GM21576 (cell line): ENCODE data around the gene TMEM38B.
"Not testable (repeated sequence)": the region's sequence is repeated elsewhere in the genome, so short reads cannot be mapped to it uniquely, and the experiment has no call there.

Experiments used
- ATAC-seq: cut with Tn5 transposase; IDR thresholded peaks from one replicate; pipeline ENCODE4 v1.9.1; 2021; ENCODE audit warnings: mild to moderate bottlenecking, moderate library complexity; ENCODE audit not compliant: unreplicated experiment

Gene TMEM38B

DNA sequence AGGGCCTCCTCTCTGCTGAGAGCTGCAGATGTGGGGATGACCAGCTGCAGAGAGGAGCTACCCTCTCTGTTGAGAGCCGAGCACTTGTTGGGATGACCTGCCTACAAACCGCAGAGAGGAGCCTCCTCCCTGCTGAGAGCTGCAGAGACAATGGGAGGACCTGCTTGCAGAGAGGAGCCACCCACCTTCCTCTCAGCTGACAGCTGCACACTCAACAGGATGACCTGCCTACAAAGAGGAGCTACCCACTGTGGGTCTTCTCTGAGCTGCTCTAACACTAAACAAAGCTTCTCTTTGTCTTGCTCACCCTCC, 19.6 kb downstream of the TMEM38B start:
- no peak for ATAC-seq

GRCh38 chr9:105716146-105716545, 21.8 kb downstream of the TMEM38B start:
- no peak for ATAC-seq

GRCh38 chr9:105722099-105722498, 27.8 kb downstream of the TMEM38B start:
- ATAC-seq: no peak

- no peak for ATAC-seq
Measured at GRCh38 chr9:105725370-105725769, 31.0 kb downstream of the TMEM38B start.

GRCh38 chr9:105728230-105728629, 33.9 kb downstream of the TMEM38B start:
- ATAC-seq: not testable (repeated sequence)

DNA sequence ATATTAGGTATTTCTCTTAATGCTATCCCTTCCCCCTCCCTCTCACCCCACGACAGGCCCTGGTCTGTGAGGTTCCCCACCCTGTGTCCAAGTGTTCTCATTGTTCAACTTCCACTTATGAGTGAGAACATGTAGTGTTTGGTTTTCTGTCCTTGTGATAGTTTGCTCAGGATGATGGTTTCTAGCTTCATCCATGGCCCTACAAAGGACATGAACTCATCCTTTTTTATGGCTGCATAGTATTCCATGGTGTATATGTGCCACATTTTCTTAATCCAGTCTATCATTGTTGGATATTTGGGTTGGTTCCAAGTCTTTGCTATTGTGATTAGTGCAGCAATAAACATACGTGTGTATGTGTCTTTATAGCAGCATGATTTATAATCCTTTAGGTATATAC, 37.1 kb downstream of the TMEM38B start:
- ATAC-seq: not testable (repeated sequence)

DNA sequence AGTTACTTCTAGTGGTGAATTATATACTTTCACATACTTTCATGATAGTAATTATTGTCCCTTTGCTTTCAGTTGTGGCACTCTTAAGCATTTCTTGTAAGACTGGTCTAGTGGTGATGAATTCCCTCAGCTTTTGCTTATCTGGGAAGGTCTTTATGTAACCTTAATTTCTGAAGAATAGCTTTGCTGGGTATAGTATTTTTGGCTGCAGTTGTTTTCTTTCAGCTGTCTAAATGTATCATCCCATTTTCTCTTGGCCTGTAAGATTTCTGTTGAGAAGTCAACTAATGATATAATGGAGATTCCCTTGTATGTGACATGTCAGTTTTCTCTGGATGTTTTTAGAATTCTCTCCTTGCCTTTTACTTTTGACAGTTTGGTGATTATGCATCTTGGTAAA, 41.0 kb downstream of the TMEM38B start:
- no peak for ATAC-seq

- ATAC-seq: no peak
Measured at GRCh38 chr9:105737205-105737604, 42.9 kb downstream of the TMEM38B start.

GRCh38 chr9:105742088-105742487, 47.7 kb downstream of the TMEM38B start:
- ATAC-seq: no peak

DNA sequence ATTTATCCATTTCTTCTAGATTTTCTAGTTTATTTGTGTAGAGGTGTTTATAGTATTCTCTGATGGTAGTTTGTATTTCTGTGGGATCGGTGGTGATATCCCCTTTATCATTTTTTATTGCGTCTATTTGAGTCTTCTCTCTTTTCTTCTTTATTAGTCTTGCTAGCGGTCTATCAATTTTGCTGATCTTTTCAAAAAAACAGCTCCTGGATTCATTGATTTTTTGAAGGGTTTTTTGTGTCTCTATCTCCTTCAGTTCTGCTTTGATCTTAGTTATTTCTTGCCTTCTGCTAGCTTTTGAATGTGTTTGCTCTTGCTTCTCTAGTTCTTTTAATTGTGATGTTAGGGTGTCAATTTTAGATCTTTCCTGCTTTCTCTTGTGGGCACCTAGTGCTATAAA, 53.0 kb downstream of the TMEM38B start:
- ATAC-seq: not testable (repeated sequence)

DNA sequence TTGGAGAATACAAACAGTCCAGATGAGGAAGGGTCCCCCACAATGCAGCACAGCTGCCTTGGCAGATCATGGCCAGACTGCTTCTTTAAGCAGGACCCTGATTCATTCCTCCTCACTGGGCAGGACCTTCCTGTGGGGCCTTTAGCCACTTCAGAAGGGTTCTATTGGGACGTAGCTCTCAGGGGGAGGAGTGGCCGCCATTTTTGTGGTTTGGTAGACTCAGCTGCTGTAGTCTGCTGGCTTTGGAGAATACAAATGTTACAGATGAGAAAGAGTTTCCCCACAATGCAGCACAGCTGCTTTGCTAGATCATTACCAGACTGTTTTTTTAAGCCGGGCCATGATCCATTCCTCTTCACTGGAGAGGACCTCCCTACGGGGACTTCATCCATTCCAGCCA, 57.4 kb downstream of the TMEM38B start:
- no peak for ATAC-seq

DNA sequence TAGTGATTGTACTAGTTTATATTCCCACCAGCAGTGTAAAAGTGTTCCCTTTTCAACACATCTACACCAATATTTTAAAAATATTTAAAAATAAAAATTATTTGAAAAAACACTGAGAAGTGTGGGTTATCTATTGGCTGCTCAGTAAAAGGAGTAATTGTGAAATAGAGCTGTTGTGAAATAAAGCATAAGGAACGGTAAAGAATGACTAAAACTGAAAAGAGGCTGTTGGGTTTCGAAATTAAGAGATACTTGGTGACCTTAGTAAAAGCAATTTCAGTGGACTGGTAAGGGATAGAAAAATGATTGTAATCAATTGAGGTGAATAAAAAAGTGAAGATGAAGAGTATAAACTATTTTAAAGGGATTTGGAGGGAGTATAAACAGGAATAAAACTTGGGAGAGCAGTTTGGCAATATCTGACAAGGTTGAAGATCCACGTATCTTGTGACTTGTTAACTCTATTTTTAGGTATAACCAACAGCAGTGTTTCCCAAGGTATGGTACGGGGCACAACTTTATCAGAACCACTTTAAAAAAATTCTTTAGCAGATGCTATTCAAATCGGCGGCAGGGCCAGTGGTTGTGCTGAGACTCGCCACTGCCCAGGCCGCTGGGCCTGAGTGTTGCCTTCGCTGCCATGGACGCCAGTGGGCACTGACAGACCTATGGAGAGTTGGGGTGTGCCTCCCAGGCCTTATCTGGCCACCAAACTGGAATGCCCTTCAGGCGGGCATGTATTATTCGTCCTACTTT, 63.3 kb downstream of the TMEM38B start:
- no peak for ATAC-seq

- ATAC-seq: no peak
Measured at GRCh38 chr9:105760053-105760452, 65.7 kb downstream of the TMEM38B start.

DNA sequence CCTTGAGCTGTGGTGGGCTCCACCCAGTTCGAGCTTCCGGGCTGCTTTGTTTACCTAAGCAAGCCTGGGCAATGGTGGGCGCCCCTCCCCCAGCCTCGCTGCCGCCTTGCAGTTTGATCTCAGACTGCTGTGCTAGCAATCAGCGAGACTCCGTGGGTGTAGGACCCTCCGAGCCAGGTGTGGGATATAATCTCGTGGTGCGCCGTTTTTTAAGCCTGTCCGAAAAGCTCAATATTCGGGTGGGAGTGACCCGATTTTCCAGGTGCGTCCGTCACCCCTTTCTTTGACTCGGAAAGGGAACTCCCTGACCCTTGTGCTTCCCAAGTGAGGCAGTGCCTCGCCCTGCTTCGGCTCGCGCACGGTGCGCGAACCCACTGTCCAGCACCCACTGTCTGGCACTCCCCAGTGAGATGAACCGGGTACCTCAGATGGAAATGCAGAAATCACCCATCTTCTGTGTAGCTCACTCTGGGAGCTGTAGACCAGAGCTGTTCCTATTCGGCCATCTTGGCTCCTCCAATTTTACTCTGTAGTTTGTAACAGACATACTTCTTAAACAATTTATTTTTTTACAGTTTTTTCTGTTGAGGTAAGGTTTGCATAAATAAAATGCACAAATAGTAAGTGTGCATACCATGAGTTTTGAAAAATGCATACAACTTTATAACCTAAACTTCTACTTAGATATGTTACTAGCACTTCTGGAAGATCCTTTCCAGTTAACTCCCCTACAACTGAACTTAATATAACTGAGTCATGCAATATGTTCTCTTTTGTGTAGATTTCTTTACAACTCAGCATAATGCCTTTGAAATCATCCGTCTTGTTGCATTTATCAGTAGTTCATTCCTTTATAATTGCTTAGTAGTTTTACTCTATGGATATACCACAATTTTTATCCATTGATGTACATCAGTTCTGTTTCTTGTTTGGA, 88.5 kb downstream of the TMEM38B start:
- ATAC-seq: not testable (repeated sequence)

DNA sequence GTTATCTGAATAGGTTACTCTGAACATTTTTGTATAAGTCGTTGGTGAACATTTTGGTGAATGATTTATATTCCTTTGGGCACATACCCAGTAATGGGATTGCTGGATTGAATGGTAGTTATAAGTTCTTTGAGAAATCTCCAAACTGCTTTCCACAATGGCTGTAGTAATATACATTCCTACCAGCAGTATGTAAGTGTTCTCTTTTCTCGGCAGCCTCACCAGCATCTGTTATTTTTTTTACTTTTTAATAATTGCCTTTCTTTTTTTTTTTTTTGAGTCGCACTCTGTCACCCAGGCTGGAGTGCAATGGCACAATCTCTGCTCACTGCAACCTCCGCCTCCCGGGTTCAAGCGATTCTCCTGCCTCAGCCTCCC, 89.1 kb downstream of the TMEM38B start:
- ATAC-seq: not testable (repeated sequence)

DNA sequence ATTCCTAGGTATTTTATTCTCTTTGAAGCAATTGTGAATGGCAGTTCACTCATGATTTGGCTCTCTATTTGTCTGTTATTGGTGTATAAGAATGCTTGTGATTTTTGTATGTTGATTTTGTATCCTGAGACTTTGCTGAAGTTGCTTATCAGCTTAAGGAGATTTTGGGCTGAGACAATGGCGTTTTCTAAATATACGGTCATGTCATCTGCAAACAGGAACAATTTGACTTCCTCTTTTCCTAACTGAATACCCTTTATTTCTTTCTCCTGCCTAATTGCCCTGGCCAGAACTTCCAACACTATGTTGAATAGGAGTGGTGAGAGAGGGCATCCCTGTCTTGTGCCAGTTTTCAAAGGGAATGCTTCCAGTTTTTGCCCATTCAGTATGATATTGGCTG, 92.5 kb downstream of the TMEM38B start:
- not testable (repeated sequence) for ATAC-seq

DNA sequence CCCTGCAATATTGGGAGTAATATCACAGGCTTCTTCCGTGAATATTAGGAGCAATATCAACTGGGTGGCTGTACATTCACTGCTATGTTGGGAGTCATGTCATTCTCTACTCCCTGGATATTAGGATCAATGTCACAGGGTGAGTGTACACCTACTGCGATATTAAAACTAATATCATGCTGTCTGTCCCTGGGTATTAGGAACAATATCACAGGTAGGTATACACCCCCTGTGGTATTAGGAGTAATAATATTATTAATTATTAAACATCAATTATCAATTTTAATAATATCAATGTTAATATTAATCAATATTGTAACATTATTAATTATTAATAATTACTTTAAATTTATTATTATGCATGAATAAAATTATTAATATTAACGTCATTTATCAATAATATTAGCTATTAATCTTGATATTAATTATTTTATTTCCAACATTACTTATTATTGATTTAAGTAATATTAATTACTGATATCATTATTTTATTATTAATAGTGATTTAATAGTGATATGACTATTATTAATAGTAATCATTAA, 121.9 kb downstream of the TMEM38B start:
- no peak for ATAC-seq

- ATAC-seq: no peak
Measured at GRCh38 chr9:105816981-105817380, 122.6 kb downstream of the TMEM38B start.

DNA sequence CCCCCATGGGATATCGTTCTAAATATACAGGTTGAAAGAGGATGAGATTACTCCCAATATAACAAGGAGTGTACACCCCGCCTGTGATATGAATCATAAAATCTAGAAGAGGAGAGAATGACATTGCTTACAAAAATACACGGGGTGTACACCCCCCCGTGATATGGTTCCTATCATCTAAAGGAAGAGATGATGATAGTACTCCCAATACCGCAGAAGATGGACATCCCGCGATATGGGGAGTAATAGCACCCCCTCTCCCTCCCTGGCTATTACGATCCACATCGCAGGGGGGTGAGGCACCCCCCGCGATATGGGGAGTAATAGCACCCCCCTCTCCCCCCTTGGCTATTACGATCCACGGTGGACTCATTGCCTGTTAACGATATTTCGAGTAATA, 124.6 kb downstream of the TMEM38B start:
- no peak for ATAC-seq

DNA sequence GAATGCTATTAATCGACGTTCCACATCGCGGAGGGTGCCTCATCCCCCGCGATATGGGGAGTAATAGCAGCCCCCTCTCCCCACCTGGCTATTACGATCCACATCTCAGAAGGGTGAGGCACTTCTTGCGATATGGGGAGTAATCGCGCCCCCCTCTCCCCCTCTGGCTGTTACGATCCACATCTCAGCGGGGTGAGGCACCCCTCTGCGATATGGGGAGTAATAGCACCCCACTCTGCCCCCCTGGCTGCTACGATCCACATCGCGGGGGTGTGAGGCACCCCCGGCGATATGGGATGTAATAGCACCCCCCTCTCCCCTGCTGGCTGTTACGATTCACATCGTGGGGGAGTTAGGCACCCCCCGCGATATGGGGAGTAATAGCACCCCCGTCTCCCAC, 128.5 kb downstream of the TMEM38B start:
- no peak for ATAC-seq
